Prostate gland (tissue), 1 donor: ENCODE measurements around the gene DBH.

Source experiments
- POLR2A ChIP-seq: fragments of 450-650 bp; IDR thresholded peaks from one replicate; pipeline ENCODE4 v1.6.1; 2016; ENCODE audit warnings: antibody characterized with exemption, mild to moderate bottlenecking
- POLR2AphosphoS5 ChIP-seq: sonication (generic); formaldehyde crosslinking; IDR thresholded peaks from one replicate; pipeline ENCODE4 v1.6.1; 2017; ENCODE audit warnings: antibody characterized with exemption

- no peak for TF ChIP-seq POLR2AphosphoS5
- TF ChIP-seq POLR2A, result no peak
These were observed 30.1 kb upstream of the DBH start for GRCh38 chr9:133605856-133606707.
